Gastroesophageal sphincter (tissue), 4 donors: Measurements from ENCODE around the gene TENT5C. TPM values are rescaled to one million over a fixed set of nuclear protein-coding genes. Genes with fewer than 3 reads are reported as not detected.

ENCODE experiments used
- ATAC-seq: fragments of 150-250 bp; one replicate; pipeline ENCODE4 v1.9.1; 2016; ENCODE audit warnings: mild to moderate bottlenecking, moderate library complexity
- H3K27ac ChIP-seq, 4 donors: fragments of 200-600 bp; sonication (generic) in 3 of 4; 1 replicate in 3 of 4; 2 replicates in 1 of 4; pipeline ENCODE4 v1.5.1; 2016 to 2019
- H3K27me3 ChIP-seq: fragments of 200-600 bp; sonication (generic); one replicate; pipeline ENCODE4 v1.5.1; 2019
- H3K36me3 ChIP-seq, 2 donors: fragments of 200-600 bp; sonication (generic); one replicate each; pipeline ENCODE4 v1.5.1; 2019; ENCODE audit warnings: control low read depth in 1 of 2
- H3K4me1 ChIP-seq, 3 donors: fragments of 200-600 bp; sonication (generic); 1 replicate in 2 of 3; 2 replicates in 1 of 3; pipeline ENCODE4 v1.5.1; 2016 to 2019; ENCODE audit warnings: control low read depth in 2 of 3
- H3K4me3 ChIP-seq, 2 donors: fragments of 200-600 bp; sonication (generic); one replicate each; pipeline ENCODE4 v1.5.1; 2019; ENCODE audit warnings: mild to moderate bottlenecking in 1 of 2, moderate library complexity in 1 of 2
- H3K9me3 ChIP-seq, 3 donors: fragments of 200-600 bp; sonication (generic); one replicate each; pipeline ENCODE4 v1.5.1; 2017 to 2019; ENCODE audit warnings: control low read depth in 2 of 3
- CTCF ChIP-seq, 4 experiments: fragments of 200-600 bp in 2 of 4; fragments of 450-650 bp in 2 of 4; sonication (generic) in 1 of 4; IDR thresholded peaks; one replicate each; pipeline ENCODE4 v1.5.1; 2017 to 2019; ENCODE audit warnings: antibody characterized with exemption in 4 of 4, mild to moderate bottlenecking in 2 of 4, moderate library complexity in 2 of 4
- EP300 ChIP-seq: sonication (generic); formaldehyde crosslinking; IDR thresholded peaks from one replicate; pipeline ENCODE4 v1.6.1; 2017; ENCODE audit warnings: antibody characterized with exemption, mild to moderate bottlenecking
- POLR2A ChIP-seq, 2 donors: fragments of 450-650 bp; IDR thresholded peaks; one replicate each; pipeline ENCODE4 v1.6.1; 2017; ENCODE audit warnings: antibody characterized with exemption in 2 of 2, mild to moderate bottlenecking in 2 of 2, moderate library complexity in 1 of 2
- POLR2AphosphoS5 ChIP-seq: sonication (generic); formaldehyde crosslinking; IDR thresholded peaks from one replicate; pipeline ENCODE4 v1.6.1; 2017; ENCODE audit warnings: antibody characterized with exemption
- WGBS, 2 donors: methylation state at CpG; one replicate each; pipeline ENCODE4 v1.1.5; 2018; ENCODE audit warnings: low coverage in 1 of 2; 5-methylcytosine and 5-hydroxymethylcytosine counted together
- total RNA-seq, 4 donors: library from RNA; depleted of rRNA; stranded (reverse); fragments of >200 nt; gene quantifications; one replicate each; pipeline ENCODE4 v1.1.0, GENCODE V29; 2016

TENT5C gene
- total RNA-seq, 4 donors from 2014 or later, result 1.5 to 6.1 (median 3.2) TPM

DNA sequence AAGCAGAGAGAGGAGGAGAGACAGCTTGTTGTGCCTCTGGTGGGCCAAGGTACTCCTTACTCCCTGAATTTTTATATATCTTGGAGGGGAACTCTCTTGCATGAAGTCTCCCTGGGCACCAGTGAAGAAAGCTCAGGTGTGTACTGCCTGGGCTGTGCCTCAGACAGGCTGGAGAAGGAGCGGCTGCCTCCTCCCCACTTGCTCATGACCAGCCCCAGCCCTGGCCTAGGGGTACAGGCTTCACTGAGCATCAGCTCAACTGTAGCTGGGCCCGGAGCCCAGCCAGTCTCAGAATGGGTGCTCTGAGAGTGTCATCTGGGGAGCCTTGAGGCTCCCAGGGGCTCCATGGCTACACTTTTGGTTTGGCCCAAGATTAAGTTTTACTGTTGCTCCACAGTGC lies 44.8 kb upstream of the TENT5C start:
- no CpG with 5 or more reads among the region's 2 CpGs for WGBS, 2 donors
- Histone ChIP-seq H3K4me3 (no peak overlapping the region), H3K27me3 (no peaks in the 10 kb centered on the region), H3K4me1 (no peaks in the 10 kb centered on the region), H3K36me3 (no peaks in the 10 kb centered on the region), H3K27ac (no peak overlapping the region), H3K9me3 (peaks cover 0 to 10% (median 0%) of the 10 kb centered on the region in 3 donors)
- TF ChIP-seq EP300 (no peak), POLR2A (IDR thresholded peaks at IDR 0.05) (no peak), CTCF (IDR thresholded peaks at IDR 0.05) (no peak), POLR2AphosphoS5 (no peak)
- ATAC-seq, result no peak

GRCh38 chr1:117561551-117561950 lies 44.3 kb upstream of the TENT5C start:
- no CpG with 5 or more reads among the region's 2 CpGs for WGBS, 2 donors
- Histone ChIP-seq H3K27ac (no peak overlapping the region), H3K4me3 (no peak overlapping the region), H3K9me3 (peaks cover 0 to 10% (median 0%) of the 10 kb centered on the region in 3 donors), H3K27me3 (no peaks in the 10 kb centered on the region), H3K36me3 (no peaks in the 10 kb centered on the region), H3K4me1 (no peaks in the 10 kb centered on the region)
- TF ChIP-seq POLR2AphosphoS5 (no peak), EP300 (no peak), POLR2A (IDR thresholded peaks at IDR 0.05) (no peak), CTCF (IDR thresholded peaks at IDR 0.05) (no peak)
- ATAC-seq, result no peak

DNA sequence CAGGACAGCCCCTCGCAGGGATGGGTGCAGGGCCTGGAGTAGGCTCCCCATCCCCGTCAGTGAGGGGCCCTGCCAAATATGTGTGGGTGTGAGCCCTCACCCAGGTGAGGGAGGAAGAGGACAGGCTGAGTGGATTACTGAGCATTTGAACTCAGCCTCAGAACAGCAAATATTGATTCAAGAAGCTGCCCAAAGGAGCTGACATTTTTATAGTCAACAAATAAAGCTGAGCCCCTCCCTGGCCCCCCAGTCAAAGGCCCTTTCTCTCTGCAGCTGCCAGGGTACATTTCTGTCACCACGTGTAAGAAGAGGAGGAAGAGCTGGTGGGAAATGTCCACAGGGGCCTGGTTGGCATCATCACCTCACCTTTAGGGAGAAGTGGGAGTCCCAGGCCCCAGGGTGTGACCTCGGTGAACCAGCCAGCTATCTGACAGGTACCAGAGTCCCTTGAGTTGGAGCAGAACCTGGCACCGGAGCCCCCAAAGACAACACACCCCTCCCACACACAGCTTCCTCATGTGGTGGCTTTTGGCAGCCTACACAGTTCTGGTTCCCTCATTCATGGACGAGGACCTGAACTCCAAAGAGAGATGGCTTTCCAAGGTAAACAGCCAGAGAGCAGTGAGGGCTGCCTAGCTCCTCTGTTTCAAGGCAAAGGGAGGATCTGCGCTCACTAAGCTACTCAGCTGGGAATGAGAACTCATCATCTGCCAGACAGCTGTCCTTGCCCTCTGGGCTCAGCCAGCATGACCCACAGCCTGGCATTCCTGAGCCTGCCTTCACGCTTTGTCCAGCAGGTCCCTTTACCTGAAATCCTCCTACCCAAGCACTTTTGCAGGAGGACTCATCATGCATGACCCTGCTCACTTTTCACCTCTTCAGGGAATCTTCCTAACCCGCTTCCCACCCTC lies 43.0 kb upstream of the TENT5C start:
- Histone ChIP-seq H3K36me3 (no peaks in the 10 kb centered on the region), H3K4me1 (no peaks in the 10 kb centered on the region), H3K4me3 (no peak overlapping the region), H3K9me3 (peaks cover 0 to 10% (median 0%) of the 10 kb centered on the region in 3 donors), H3K27me3 (no peaks in the 10 kb centered on the region), H3K27ac (no peak overlapping the region)
- TF ChIP-seq CTCF (IDR thresholded peaks at IDR 0.05) (no peak), EP300 (no peak), POLR2A (IDR thresholded peaks at IDR 0.05) (no peak), POLR2AphosphoS5 (no peak)
- no peak for ATAC-seq
- WGBS, 2 donors, result 72 to 96% methylated on average over 3 of the region's 9 CpGs

GRCh38 chr1:117563492-117563875 lies 42.4 kb upstream of the TENT5C start:
- 83 to 93% methylated on average over 1 to 2 of the region's 4 CpGs for WGBS, 2 donors

More at GRCh38 chr1:117563492-117563875, 42.4 kb upstream of the TENT5C start:
- Histone ChIP-seq H3K27me3 (no peaks in the 10 kb centered on the region), H3K4me3 (no peak overlapping the region), H3K9me3 (peaks cover 0 to 10% (median 0%) of the 10 kb centered on the region in 3 donors), H3K27ac (no peak overlapping the region), H3K4me1 (no peaks in the 10 kb centered on the region), H3K36me3 (no peaks in the 10 kb centered on the region)
- ATAC-seq, result no peak
- TF ChIP-seq CTCF (IDR thresholded peaks at IDR 0.05) (no peak), POLR2AphosphoS5 (no peak), EP300 (no peak), POLR2A (IDR thresholded peaks at IDR 0.05) (no peak)
